ENCODE measurements around the gene PCBP3.
"Not testable (repeated sequence)": the region's sequence is repeated elsewhere in the genome, so short reads cannot be mapped to it uniquely, and the experiment has no call there.

PCBP3 gene

DNA sequence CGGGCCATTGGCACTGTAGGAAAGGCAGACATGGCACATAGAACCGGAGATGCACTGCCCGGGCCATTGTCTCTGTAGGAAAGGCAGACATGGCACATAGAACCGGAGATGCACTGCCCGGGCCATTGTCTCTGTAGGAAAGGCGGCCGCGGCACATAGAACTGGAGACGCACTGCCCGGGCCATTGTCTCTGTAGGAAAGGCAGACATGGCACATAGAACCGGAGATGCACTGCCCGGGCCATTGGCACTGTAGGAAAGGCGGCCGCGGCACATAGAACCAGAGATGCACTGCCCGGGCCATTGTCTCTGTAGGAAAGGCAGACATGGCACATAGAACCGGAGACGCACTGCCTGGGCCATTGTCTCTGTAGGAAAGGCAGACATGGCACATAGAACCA is 252.9 kb downstream of the PCBP3 start:
- H3K4me1 ChIP-seq (ENCODE audit: insufficient read depth, low read length); H3K27me3 ChIP-seq (ENCODE audit: insufficient read depth, low read length); H3K36me3 ChIP-seq (ENCODE audit: insufficient read depth, low read depth, low read length); H3K9ac ChIP-seq (ENCODE audit: low read depth, low read length); H3K4me3 ChIP-seq (ENCODE audit: low read length); H3K27ac ChIP-seq (ENCODE audit: low read length); H3K9me3 ChIP-seq (ENCODE audit: insufficient read depth, low read depth, low read length): not testable (repeated sequence)

- Histone ChIP-seq H3K36me3 (ENCODE audit: insufficient read depth, low read depth, low read length) (no peaks in the 10 kb centered on the region), H3K4me3 (ENCODE audit: low read length) (no peak overlapping the region), H3K27me3 (ENCODE audit: insufficient read depth, low read length) (no peaks in the 10 kb centered on the region), H3K27ac (ENCODE audit: low read length) (no peak overlapping the region), H3K9me3 (ENCODE audit: insufficient read depth, low read depth, low read length) (no peaks in the 10 kb centered on the region), H3K4me1 (ENCODE audit: insufficient read depth, low read length) (no peaks in the 10 kb centered on the region), H3K9ac (ENCODE audit: low read depth, low read length) (no peak overlapping the region)
Observed at GRCh38 chr21:45897191-45898027, 253.9 kb downstream of the PCBP3 start.

DNA sequence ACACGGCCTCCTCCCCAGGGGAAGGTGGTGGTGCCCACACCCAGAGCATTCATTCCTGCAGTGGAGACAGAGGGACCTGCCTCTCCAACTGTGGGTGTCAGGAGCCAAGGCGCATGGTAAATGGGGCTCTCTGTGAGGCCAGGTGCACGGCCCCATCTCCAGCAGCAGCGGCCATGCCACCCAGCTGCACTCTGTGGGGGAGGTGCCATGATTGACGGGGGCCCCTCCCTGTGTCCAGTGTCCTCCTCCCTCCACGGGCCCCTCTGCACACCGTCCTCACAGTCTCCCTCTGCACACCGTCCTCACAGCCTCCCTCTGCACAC is 254.5 kb downstream of the PCBP3 start:
- H3K9ac ChIP-seq (ENCODE audit: low read depth, low read length): no peak overlapping the region
- H3K9me3 ChIP-seq (ENCODE audit: insufficient read depth, low read depth, low read length): no peaks in the 10 kb centered on the region
- H3K4me1 ChIP-seq (ENCODE audit: insufficient read depth, low read length): no peaks in the 10 kb centered on the region
- H3K27ac ChIP-seq (ENCODE audit: low read length): no peak overlapping the region
- no peaks in the 10 kb centered on the region for H3K36me3 ChIP-seq (ENCODE audit: insufficient read depth, low read depth, low read length)
- no peaks in the 10 kb centered on the region for H3K27me3 ChIP-seq (ENCODE audit: insufficient read depth, low read length)
- H3K4me3 ChIP-seq (ENCODE audit: low read length): no peak overlapping the region

- Histone ChIP-seq H3K9me3 (ENCODE audit: insufficient read depth, low read depth, low read length) (no peaks in the 10 kb centered on the region), H3K27me3 (ENCODE audit: insufficient read depth, low read length) (no peaks in the 10 kb centered on the region), H3K36me3 (ENCODE audit: insufficient read depth, low read depth, low read length) (no peaks in the 10 kb centered on the region)
Observed at GRCh38 chr21:45898781-45899180, 255.3 kb downstream of the PCBP3 start.

GRCh38 chr21:45899317-45900033 is 255.9 kb downstream of the PCBP3 start:
- Histone ChIP-seq H3K9me3 (ENCODE audit: insufficient read depth, low read depth, low read length) (no peaks in the 10 kb centered on the region), H3K27ac (ENCODE audit: low read length) (no peak overlapping the region), H3K4me3 (ENCODE audit: low read length) (no peak overlapping the region), H3K9ac (ENCODE audit: low read depth, low read length) (no peak overlapping the region), H3K27me3 (ENCODE audit: insufficient read depth, low read length) (no peaks in the 10 kb centered on the region), H3K4me1 (ENCODE audit: insufficient read depth, low read length) (no peaks in the 10 kb centered on the region), H3K36me3 (ENCODE audit: insufficient read depth, low read depth, low read length) (no peaks in the 10 kb centered on the region)

More at GRCh38 chr21:45898781-45899180, 255.3 kb downstream of the PCBP3 start:
- Histone ChIP-seq H3K27ac (ENCODE audit: low read length) (no peak overlapping the region), H3K4me3 (ENCODE audit: low read length) (no peak overlapping the region), H3K9ac (ENCODE audit: low read depth, low read length) (no peak overlapping the region), H3K4me1 (ENCODE audit: insufficient read depth, low read length) (no peaks in the 10 kb centered on the region)

DNA sequence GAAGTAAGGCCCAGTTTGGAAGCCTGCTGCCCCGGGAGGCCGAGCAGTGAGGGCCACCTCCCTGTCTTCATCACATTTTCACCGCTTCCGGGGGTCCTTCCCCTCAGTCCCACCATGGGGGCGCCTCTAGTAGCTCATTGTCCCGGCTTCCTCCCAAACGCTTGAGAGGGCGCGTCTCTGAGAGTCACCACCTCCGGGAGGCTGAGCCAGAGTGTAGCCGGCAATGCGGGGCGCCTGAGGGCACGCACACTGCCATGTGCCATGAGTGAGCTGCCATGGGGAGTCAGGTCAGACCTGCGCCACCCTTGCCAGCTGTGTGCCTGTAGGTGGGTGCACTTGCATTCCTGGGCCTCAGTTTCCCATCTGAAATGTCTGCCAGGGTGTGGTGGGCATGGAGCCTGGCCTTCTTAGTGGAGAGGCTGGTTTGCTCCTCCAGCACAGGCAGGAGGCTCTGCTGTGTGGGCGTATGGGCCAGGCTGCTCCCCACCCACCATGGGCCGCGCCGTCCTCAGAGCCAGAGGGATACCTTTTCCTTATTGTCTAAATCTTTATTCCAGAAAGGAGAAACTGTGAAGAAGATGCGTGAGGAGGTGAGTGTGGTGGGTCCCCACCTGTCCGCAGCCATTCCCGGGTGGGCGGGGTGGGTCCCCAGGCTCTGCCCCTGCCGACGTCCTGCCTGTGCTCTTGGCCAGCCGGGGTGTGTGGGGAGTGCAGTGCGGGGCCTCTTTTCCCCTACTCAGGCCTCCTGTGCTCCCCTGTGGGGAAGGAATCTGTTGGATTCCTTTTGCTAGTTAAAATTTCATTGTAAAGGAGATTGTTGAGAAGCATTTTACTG is 256.7 kb downstream of the PCBP3 start:
- Histone ChIP-seq H3K36me3 (ENCODE audit: insufficient read depth, low read depth, low read length) (no peaks in the 10 kb centered on the region), H3K27me3 (ENCODE audit: insufficient read depth, low read length) (no peaks in the 10 kb centered on the region)

DNA sequence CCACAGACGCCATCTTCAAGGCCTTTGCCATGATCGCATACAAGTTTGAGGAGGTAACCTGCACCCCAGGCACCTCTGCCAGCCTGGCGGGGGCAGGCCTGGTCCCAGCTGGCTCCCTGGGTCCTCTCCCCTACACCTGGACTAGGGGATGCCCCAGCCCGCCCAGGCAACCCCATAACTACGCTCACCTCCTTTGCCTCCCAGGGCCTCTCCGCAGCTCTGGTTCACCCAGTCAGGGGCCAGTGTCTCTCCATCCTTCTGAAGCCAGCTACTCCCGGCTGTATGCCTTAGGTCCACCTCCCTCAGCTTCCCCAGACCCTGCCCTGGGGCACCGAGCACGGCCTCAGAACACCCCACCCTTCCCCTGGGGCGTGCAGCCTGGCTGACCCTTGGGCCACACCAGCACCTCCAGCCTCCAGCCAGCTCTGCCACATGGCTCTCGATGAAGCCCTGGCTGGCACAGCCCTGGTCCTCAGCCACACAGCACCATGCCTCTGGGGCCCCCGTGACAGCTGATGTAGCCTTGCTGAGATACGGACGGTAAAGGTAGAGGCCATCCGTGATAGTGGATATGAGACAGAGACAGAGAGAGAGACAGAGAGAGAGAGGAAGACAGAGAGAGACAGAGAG is 257.7 kb downstream of the PCBP3 start:
- H3K27ac ChIP-seq (ENCODE audit: low read length): no peak overlapping the region
- no peaks in the 10 kb centered on the region for H3K9me3 ChIP-seq (ENCODE audit: insufficient read depth, low read depth, low read length)
- H3K9ac ChIP-seq (ENCODE audit: low read depth, low read length): no peak overlapping the region
- H3K4me1 ChIP-seq (ENCODE audit: insufficient read depth, low read length): no peaks in the 10 kb centered on the region
- H3K36me3 ChIP-seq (ENCODE audit: insufficient read depth, low read depth, low read length): no peaks in the 10 kb centered on the region
- no peaks in the 10 kb centered on the region for H3K27me3 ChIP-seq (ENCODE audit: insufficient read depth, low read length)
- no peak overlapping the region for H3K4me3 ChIP-seq (ENCODE audit: low read length)

More for the DNA sequence above, 256.7 kb downstream of the PCBP3 start:
- Histone ChIP-seq H3K4me1 (ENCODE audit: insufficient read depth, low read length) (no peaks in the 10 kb centered on the region), H3K27ac (ENCODE audit: low read length) (no peak overlapping the region), H3K9me3 (ENCODE audit: insufficient read depth, low read depth, low read length) (no peaks in the 10 kb centered on the region), H3K4me3 (ENCODE audit: low read length) (no peak overlapping the region), H3K9ac (ENCODE audit: low read depth, low read length) (no peak overlapping the region)

DNA sequence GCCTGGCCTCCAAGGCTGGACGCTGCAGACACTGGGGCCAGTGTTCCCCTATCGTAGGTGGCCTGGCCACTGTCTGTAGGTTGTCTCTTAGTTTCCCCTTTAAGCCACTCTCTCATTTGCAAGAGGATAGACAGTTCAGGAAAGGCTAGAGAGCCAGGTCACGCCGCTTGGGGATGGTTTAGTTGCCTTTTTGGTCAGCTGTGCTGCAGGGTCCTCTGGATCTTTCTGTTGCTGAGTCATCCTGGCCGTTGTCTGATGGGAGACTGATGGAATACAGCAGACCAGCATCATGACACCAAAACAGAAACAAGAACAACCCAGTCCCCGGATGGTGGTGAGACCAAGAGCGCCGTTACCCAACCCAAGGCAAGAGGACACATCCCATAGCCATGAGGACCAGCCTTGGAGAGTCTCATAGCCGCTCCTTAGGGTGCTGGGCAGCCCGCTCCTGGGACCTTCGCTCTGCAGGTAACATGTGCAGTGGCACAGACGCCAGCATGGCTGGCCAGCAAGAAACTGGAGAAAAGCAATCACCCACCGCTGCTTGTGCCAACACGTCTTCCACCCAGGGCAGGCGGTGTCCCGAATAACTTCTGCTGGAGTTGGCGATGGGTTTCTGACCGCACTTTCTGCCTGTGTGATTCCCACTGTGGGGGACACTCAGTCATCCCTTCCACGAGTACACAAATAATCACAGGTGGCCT is 258.9 kb downstream of the PCBP3 start:
- no peak overlapping the region for H3K4me3 ChIP-seq (ENCODE audit: low read length)
- no peaks in the 10 kb centered on the region for H3K9me3 ChIP-seq (ENCODE audit: insufficient read depth, low read depth, low read length)
- no peaks in the 10 kb centered on the region for H3K4me1 ChIP-seq (ENCODE audit: insufficient read depth, low read length)
- no peak overlapping the region for H3K27ac ChIP-seq (ENCODE audit: low read length)
- H3K36me3 ChIP-seq (ENCODE audit: insufficient read depth, low read depth, low read length): no peaks in the 10 kb centered on the region
- no peak overlapping the region for H3K9ac ChIP-seq (ENCODE audit: low read depth, low read length)
- no peaks in the 10 kb centered on the region for H3K27me3 ChIP-seq (ENCODE audit: insufficient read depth, low read length)

DNA sequence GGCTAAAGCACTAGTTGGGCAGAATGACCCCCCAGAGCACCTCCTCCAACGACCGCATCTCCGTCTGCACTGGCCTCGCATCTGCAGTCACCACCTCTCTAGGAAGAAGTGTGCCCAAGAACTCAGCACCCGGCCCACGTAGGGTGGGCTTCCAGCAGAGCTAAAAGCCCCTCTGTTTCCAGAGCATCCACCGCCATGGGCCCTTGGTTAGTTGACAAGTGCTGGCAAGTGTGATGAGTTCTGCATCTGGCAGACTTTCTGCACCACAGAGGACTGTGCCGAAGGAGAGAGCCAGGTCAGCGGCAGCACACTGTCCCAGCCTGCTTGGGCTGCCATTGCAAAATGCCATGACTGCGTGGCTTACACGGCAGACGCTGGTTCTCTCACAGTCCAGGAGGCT is 261.7 kb downstream of the PCBP3 start:
- Histone ChIP-seq H3K9me3 (ENCODE audit: insufficient read depth, low read depth, low read length) (no peaks in the 10 kb centered on the region), H3K4me1 (ENCODE audit: insufficient read depth, low read length) (no peaks in the 10 kb centered on the region), H3K4me3 (ENCODE audit: low read length) (no peak overlapping the region), H3K27me3 (ENCODE audit: insufficient read depth, low read length) (no peaks in the 10 kb centered on the region), H3K27ac (ENCODE audit: low read length) (no peak overlapping the region), H3K36me3 (ENCODE audit: insufficient read depth, low read depth, low read length) (no peaks in the 10 kb centered on the region), H3K9ac (ENCODE audit: low read depth, low read length) (no peak overlapping the region)

GRCh38 chr21:45906196-45906805 is 262.8 kb downstream of the PCBP3 start:
- no peaks in the 10 kb centered on the region for H3K27me3 ChIP-seq (ENCODE audit: insufficient read depth, low read length)
- no peak overlapping the region for H3K27ac ChIP-seq (ENCODE audit: low read length)
- H3K4me3 ChIP-seq (ENCODE audit: low read length): no peak overlapping the region

GRCh38 chr21:45906859-45907258 is 263.3 kb downstream of the PCBP3 start:
- Histone ChIP-seq H3K9ac (ENCODE audit: low read depth, low read length) (no peak overlapping the region), H3K36me3 (ENCODE audit: insufficient read depth, low read depth, low read length) (no peaks in the 10 kb centered on the region), H3K27me3 (ENCODE audit: insufficient read depth, low read length) (no peaks in the 10 kb centered on the region), H3K27ac (ENCODE audit: low read length) (no peak overlapping the region), H3K4me1 (ENCODE audit: insufficient read depth, low read length) (no peaks in the 10 kb centered on the region), H3K9me3 (ENCODE audit: insufficient read depth, low read depth, low read length) (no peaks in the 10 kb centered on the region), H3K4me3 (ENCODE audit: low read length) (no peak overlapping the region)

More at GRCh38 chr21:45906196-45906805, 262.8 kb downstream of the PCBP3 start:
- H3K9me3 ChIP-seq (ENCODE audit: insufficient read depth, low read depth, low read length): no peaks in the 10 kb centered on the region
- H3K4me1 ChIP-seq (ENCODE audit: insufficient read depth, low read length): no peaks in the 10 kb centered on the region
- no peaks in the 10 kb centered on the region for H3K36me3 ChIP-seq (ENCODE audit: insufficient read depth, low read depth, low read length)
- no peak overlapping the region for H3K9ac ChIP-seq (ENCODE audit: low read depth, low read length)
